Measurements from ENCODE around the gene APOA1.

Gene APOA1

DNA sequence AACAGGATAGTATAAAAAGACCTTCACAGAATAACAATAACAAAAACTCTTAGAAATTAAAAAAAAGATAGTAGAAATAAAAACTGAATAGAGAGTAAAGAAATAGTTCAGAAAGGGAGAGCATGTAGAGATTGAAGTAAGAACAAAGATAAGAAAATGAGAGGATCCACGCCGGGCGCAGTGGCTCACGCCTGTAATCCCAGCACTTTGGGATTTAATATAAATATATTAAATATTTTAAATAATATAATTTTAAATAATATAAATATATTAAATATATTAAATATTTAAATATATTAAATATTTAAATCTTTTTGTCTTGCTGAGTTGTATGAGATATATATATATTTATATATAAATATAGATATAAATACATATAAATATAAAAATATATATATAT lies 25.3 kb downstream of the APOA1 start:
- Histone ChIP-seq H4K20me1 (ENCODE audit: insufficient read depth, low read length, poor library complexity, severe bottlenecking) (no peaks in the 10 kb centered on the region), H3K9me3 (ENCODE audit: insufficient read depth, low read depth, low read length) (no peaks in the 10 kb centered on the region), H3K9ac (ENCODE audit: low read depth, low read length, poor library complexity, severe bottlenecking) (no peak overlapping the region), H3K4me1 (ENCODE audit: insufficient read depth, low read length, poor library complexity, severe bottlenecking) (no peaks in the 10 kb centered on the region), H3K9me2 (replicated peaks; ENCODE audit: low read depth, low read length) (no peaks in the 10 kb centered on the region), H3K27me3 (ENCODE audit: insufficient read depth, low read length, poor library complexity, severe bottlenecking) (no peaks in the 10 kb centered on the region), H3K4me2 (ENCODE audit: low read depth, low read length, poor library complexity, severe bottlenecking) (no peak overlapping the region), H3K4me3 (ENCODE audit: low read length, poor library complexity, severe bottlenecking) (no peak overlapping the region), H2AFZ (ENCODE audit: low read length) (no peak overlapping the region), H3K36me3 (ENCODE audit: insufficient read depth, low read length) (no peaks in the 10 kb centered on the region), H3F3A (ENCODE audit: low read depth) (no peaks in the 10 kb centered on the region), H3K79me2 (ENCODE audit: insufficient read depth, low read length) (no peaks in the 10 kb centered on the region)
- no peak for TF ChIP-seq EZH2phosphoT487 (IDR thresholded peaks at IDR 0.05; ENCODE audit: borderline replicate concordance)
- TF ChIP-seq, protein P1, sequence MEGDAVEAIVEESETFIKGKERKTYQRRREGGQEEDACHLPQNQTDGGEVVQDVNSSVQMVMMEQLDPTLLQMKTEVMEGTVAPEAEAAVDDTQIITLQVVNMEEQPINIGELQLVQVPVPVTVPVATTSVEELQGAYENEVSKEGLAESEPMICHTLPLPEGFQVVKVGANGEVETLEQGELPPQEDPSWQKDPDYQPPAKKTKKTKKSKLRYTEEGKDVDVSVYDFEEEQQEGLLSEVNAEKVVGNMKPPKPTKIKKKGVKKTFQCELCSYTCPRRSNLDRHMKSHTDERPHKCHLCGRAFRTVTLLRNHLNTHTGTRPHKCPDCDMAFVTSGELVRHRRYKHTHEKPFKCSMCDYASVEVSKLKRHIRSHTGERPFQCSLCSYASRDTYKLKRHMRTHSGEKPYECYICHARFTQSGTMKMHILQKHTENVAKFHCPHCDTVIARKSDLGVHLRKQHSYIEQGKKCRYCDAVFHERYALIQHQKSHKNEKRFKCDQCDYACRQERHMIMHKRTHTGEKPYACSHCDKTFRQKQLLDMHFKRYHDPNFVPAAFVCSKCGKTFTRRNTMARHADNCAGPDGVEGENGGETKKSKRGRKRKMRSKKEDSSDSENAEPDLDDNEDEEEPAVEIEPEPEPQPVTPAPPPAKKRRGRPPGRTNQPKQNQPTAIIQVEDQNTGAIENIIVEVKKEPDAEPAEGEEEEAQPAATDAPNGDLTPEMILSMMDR (conservative IDR thresholded peaks at IDR 0.05; ENCODE audit: low read length), result no peak

DNA sequence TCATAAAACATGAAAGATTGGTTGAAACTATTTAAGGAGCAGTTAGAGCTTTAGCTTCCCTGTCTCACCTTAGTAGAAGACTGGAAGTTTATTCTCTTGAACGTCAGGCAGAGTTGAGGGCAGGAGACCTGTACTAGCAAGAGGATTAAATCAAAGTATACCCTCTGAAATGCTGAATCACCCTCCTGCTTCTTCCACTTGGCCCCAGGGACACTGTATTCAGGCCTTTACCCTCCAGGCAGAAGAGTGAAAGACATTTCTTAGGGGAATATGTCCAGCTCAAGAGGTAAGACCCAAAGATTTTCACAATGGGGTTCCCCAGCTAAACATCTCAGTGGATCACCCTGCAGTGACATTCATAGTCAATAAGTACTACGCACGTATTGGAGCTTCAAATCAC lies 26.2 kb downstream of the APOA1 start:
- Histone ChIP-seq H3K36me3 (ENCODE audit: insufficient read depth, low read length) (no peaks in the 10 kb centered on the region), H3K4me2 (ENCODE audit: low read depth, low read length, poor library complexity, severe bottlenecking) (no peak overlapping the region), H4K20me1 (ENCODE audit: insufficient read depth, low read length, poor library complexity, severe bottlenecking) (no peaks in the 10 kb centered on the region), H3K27me3 (ENCODE audit: insufficient read depth, low read length, poor library complexity, severe bottlenecking) (no peaks in the 10 kb centered on the region), H2AFZ (ENCODE audit: low read length) (no peak overlapping the region), H3K79me2 (ENCODE audit: insufficient read depth, low read length) (no peaks in the 10 kb centered on the region), H3F3A (ENCODE audit: low read depth) (no peaks in the 10 kb centered on the region), H3K4me1 (ENCODE audit: insufficient read depth, low read length, poor library complexity, severe bottlenecking) (no peaks in the 10 kb centered on the region), H3K4me3 (ENCODE audit: low read length, poor library complexity, severe bottlenecking) (no peak overlapping the region), H3K9ac (ENCODE audit: low read depth, low read length, poor library complexity, severe bottlenecking) (no peak overlapping the region), H3K9me2 (replicated peaks; ENCODE audit: low read depth, low read length) (no peaks in the 10 kb centered on the region), H3K9me3 (ENCODE audit: insufficient read depth, low read depth, low read length) (no peaks in the 10 kb centered on the region)
- no peak for TF ChIP-seq EZH2phosphoT487 (IDR thresholded peaks at IDR 0.05; ENCODE audit: borderline replicate concordance)
- TF ChIP-seq, protein P1 (conservative IDR thresholded peaks at IDR 0.05; ENCODE audit: low read length), result no peak

DNA sequence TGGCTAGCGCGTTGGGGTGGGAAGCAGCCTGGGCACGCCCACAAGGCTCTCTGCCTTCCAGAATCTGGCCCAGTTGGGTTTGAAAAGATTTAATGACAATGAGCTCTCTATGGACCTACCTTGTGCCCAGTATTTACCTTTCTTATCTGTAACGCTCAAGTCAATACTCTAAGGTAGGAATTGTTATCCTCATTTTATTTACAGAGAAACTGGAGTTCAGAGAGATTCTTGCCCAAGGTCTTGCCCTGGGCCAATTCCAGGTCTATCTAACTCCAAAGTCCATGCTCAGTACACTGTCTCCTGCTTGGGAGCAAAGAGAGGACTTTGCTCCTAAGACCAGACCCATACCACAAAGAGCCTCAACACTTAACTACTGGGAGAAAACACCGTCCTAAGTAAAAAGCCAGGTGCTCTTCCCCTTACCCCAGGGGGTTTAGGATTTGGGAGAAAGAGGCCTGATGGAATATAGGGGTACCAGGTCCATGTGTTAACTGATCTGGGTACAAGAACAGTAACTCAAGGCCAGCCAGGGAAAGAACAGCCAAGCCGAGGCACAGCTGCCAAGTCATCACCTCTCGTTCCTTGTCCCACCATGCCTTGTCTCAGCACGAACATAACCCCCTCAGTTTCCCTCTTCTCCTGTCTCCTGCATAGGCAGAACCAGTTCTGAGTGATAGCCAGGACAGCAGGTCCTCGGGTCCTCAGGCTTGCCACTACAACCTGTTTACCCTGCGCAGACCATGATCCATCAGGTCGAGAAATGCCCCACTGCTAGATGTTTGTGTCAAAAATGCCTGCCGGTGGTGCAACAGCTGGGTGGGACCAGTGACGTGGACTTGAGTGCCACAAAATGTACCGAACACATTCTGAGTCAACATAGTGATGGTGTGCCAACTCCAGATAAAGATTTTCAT lies 28.9 kb downstream of the APOA1 start:
- H2AFZ ChIP-seq (ENCODE audit: low read length), result no peak overlapping the region
- no peaks in the 10 kb centered on the region for H3F3A ChIP-seq (ENCODE audit: low read depth)
- TF ChIP-seq, protein P1 (conservative IDR thresholded peaks at IDR 0.05; ENCODE audit: low read length), result no peak
- TF ChIP-seq EZH2phosphoT487 (IDR thresholded peaks at IDR 0.05; ENCODE audit: borderline replicate concordance), result no peak
- H3K36me3 ChIP-seq (ENCODE audit: insufficient read depth, low read length), result no peaks in the 10 kb centered on the region
- no peak overlapping the region for H3K9ac ChIP-seq (ENCODE audit: low read depth, low read length, poor library complexity, severe bottlenecking)
- no peaks in the 10 kb centered on the region for H3K27me3 ChIP-seq (ENCODE audit: insufficient read depth, low read length, poor library complexity, severe bottlenecking)
- H4K20me1 ChIP-seq (ENCODE audit: insufficient read depth, low read length, poor library complexity, severe bottlenecking), result no peaks in the 10 kb centered on the region
- H3K9me3 ChIP-seq (ENCODE audit: insufficient read depth, low read depth, low read length), result no peaks in the 10 kb centered on the region
- no peaks in the 10 kb centered on the region for H3K4me1 ChIP-seq (ENCODE audit: insufficient read depth, low read length, poor library complexity, severe bottlenecking)
- H3K4me3 ChIP-seq (ENCODE audit: low read length, poor library complexity, severe bottlenecking), result no peak overlapping the region
- no peaks in the 10 kb centered on the region for H3K79me2 ChIP-seq (ENCODE audit: insufficient read depth, low read length)
- H3K9me2 ChIP-seq (replicated peaks; ENCODE audit: low read depth, low read length), result no peaks in the 10 kb centered on the region
- H3K4me2 ChIP-seq (ENCODE audit: low read depth, low read length, poor library complexity, severe bottlenecking), result no peak overlapping the region

Measured in Loucy (cell line).